ENCODE data around the gene IGF1. TPM values are rescaled to one million over a fixed set of nuclear protein-coding genes. Genes with fewer than 3 reads are reported as not detected.
"Not testable (repeated sequence)": the region's sequence is repeated elsewhere in the genome, so short reads cannot be mapped to it uniquely, and the experiment has no call there.

Gene IGF1
- total RNA-seq, 5 donors from 2014 or later (not counting 1 experiment from before 2014, with no cell fraction given) = 0.26 to 0.32 TPM; not detected in 3

GRCh38 chr12:102461501-102461900 lies 18.9 kb downstream of the IGF1 start:
- Histone ChIP-seq H3K27ac (ENCODE audit: low read length) (no peak overlapping the region), H3K4me3 (ENCODE audit: control insufficient read depth in 1 of 2, extremely low read depth in 1 of 2, low read length in 1 of 2) (no peak overlapping the region), H3K4me1 (ENCODE audit: control insufficient read depth in 1 of 2, extremely low read depth in 1 of 2, insufficient read depth in 2 of 2, low read length in 2 of 2) (no peaks in the 10 kb centered on the region), H3K9me3 (no peaks in the 10 kb centered on the region), H3K36me3 (ENCODE audit: control insufficient read depth in 2 of 2, extremely low read depth in 1 of 2, insufficient read depth in 1 of 2, low read length in 1 of 2) (no peaks in the 10 kb centered on the region), H3K27me3 (replicated peaks in 1 of 2; ENCODE audit: control insufficient read depth in 2 of 2, extremely low read depth in 1 of 2, insufficient read depth in 2 of 2, low read length in 1 of 2) (no peaks in the 10 kb centered on the region)
- DNase-seq (no peak), ATAC-seq (replicated peaks in 1 of 4) (no peak)
- H3K4me1 Mint-ChIP-seq = no peaks in the 10 kb centered on the region
- H3K4me3 Mint-ChIP-seq = no peak overlapping the region
- no peak overlapping the region for H3K27ac Mint-ChIP-seq
- no CpG with 5 or more reads among the region's 1 CpG for WGBS (ENCODE audit: insufficient coverage)
- POLR2A ChIA-PET = no interaction called here
- CTCF ChIA-PET = no interaction called here
- H3K9me3 Mint-ChIP-seq = no peaks in the 10 kb centered on the region
- peaks cover 2 to 18% of the 10 kb centered on the region in 2 donors for H3K27me3 Mint-ChIP-seq
- no peaks in the 10 kb centered on the region for H3K36me3 Mint-ChIP-seq

- ChIA-PET POLR2A (no interaction called here), CTCF (no interaction called here)
- peaks cover 3 to 23% of the 10 kb centered on the region in 2 donors for H3K27me3 Mint-ChIP-seq
- no peaks in the 10 kb centered on the region for H3K9me3 ChIP-seq
- no peaks in the 10 kb centered on the region for H3K4me1 ChIP-seq (ENCODE audit: control insufficient read depth in 1 of 2, extremely low read depth in 1 of 2, insufficient read depth in 2 of 2, low read length in 2 of 2)
- no peaks in the 10 kb centered on the region for H3K4me1 Mint-ChIP-seq
- H3K36me3 Mint-ChIP-seq = no peaks in the 10 kb centered on the region
- H3K27ac Mint-ChIP-seq = no peak overlapping the region
- WGBS (ENCODE audit: insufficient coverage) = 85% methylated on average over 4 of the region's 5 CpGs
- H3K9me3 Mint-ChIP-seq = no peaks in the 10 kb centered on the region
- H3K27me3 ChIP-seq (replicated peaks in 1 of 2; ENCODE audit: control insufficient read depth in 2 of 2, extremely low read depth in 1 of 2, insufficient read depth in 2 of 2, low read length in 1 of 2) = no peaks in the 10 kb centered on the region
- H3K36me3 ChIP-seq (ENCODE audit: control insufficient read depth in 2 of 2, extremely low read depth in 1 of 2, insufficient read depth in 1 of 2, low read length in 1 of 2) = no peaks in the 10 kb centered on the region
- H3K27ac ChIP-seq (ENCODE audit: low read length) = no peak overlapping the region
- no peak overlapping the region for H3K4me3 Mint-ChIP-seq
- no peak overlapping the region for H3K4me3 ChIP-seq (ENCODE audit: control insufficient read depth in 1 of 2, extremely low read depth in 1 of 2, low read length in 1 of 2)
- ATAC-seq (replicated peaks in 1 of 4) = no peak
- DNase-seq = no peak
Measured at GRCh38 chr12:102459314-102459713, 21.0 kb downstream of the IGF1 start.

GRCh38 chr12:102454808-102455760 lies 25.3 kb downstream of the IGF1 start:
- no peak for ATAC-seq (replicated peaks in 1 of 4)

GRCh38 chr12:102454330-102454729 lies 26.0 kb downstream of the IGF1 start:
- H3K36me3 ChIP-seq (ENCODE audit: control insufficient read depth in 2 of 2, extremely low read depth in 1 of 2, insufficient read depth in 1 of 2, low read length in 1 of 2) = no peaks in the 10 kb centered on the region
- no peaks in the 10 kb centered on the region for H3K36me3 Mint-ChIP-seq
- DNase-seq = no peak
- peaks cover 3 to 18% of the 10 kb centered on the region in 2 donors for H3K27me3 Mint-ChIP-seq
- H3K4me3 Mint-ChIP-seq = no peak overlapping the region
- POLR2A ChIA-PET = no interaction called here
- no peak overlapping the region for H3K27ac Mint-ChIP-seq
- H3K27me3 ChIP-seq (replicated peaks in 1 of 2; ENCODE audit: control insufficient read depth in 2 of 2, extremely low read depth in 1 of 2, insufficient read depth in 2 of 2, low read length in 1 of 2) = no peaks in the 10 kb centered on the region
- no peaks in the 10 kb centered on the region for H3K9me3 Mint-ChIP-seq
- CTCF ChIA-PET = no interaction called here
- H3K27ac ChIP-seq (ENCODE audit: low read length) = no peak overlapping the region
- no peak overlapping the region for H3K4me3 ChIP-seq (ENCODE audit: control insufficient read depth in 1 of 2, extremely low read depth in 1 of 2, low read length in 1 of 2)
- no peaks in the 10 kb centered on the region for H3K4me1 Mint-ChIP-seq
- 60% methylated on average over 1 of the region's 2 CpGs for WGBS (ENCODE audit: insufficient coverage)
- no peak for ATAC-seq (replicated peaks in 1 of 4)
- no peaks in the 10 kb centered on the region for H3K4me1 ChIP-seq (ENCODE audit: control insufficient read depth in 1 of 2, extremely low read depth in 1 of 2, insufficient read depth in 2 of 2, low read length in 2 of 2)
- no peaks in the 10 kb centered on the region for H3K9me3 ChIP-seq

More at GRCh38 chr12:102454808-102455760, 25.3 kb downstream of the IGF1 start:
- 92% methylated on average over 2 of the region's 4 CpGs for WGBS (ENCODE audit: insufficient coverage)
- H3K27ac ChIP-seq (ENCODE audit: low read length) = no peak overlapping the region
- Mint-ChIP-seq H3K4me3 (no peak overlapping the region), H3K36me3 (no peaks in the 10 kb centered on the region), H3K27ac (no peak overlapping the region), H3K27me3 (peaks cover 3 to 23% of the 10 kb centered on the region in 2 donors), H3K9me3 (no peaks in the 10 kb centered on the region), H3K4me1 (no peaks in the 10 kb centered on the region)
- no peaks in the 10 kb centered on the region for H3K4me1 ChIP-seq (ENCODE audit: control insufficient read depth in 1 of 2, extremely low read depth in 1 of 2, insufficient read depth in 2 of 2, low read length in 2 of 2)
- ChIA-PET CTCF (no interaction called here), POLR2A (no interaction called here)
- no peaks in the 10 kb centered on the region for H3K27me3 ChIP-seq (replicated peaks in 1 of 2; ENCODE audit: control insufficient read depth in 2 of 2, extremely low read depth in 1 of 2, insufficient read depth in 2 of 2, low read length in 1 of 2)
- no peak for DNase-seq
- no peak overlapping the region for H3K4me3 ChIP-seq (ENCODE audit: control insufficient read depth in 1 of 2, extremely low read depth in 1 of 2, low read length in 1 of 2)
- H3K9me3 ChIP-seq = no peaks in the 10 kb centered on the region
- no peaks in the 10 kb centered on the region for H3K36me3 ChIP-seq (ENCODE audit: control insufficient read depth in 2 of 2, extremely low read depth in 1 of 2, insufficient read depth in 1 of 2, low read length in 1 of 2)

- 78% methylated on average over 2 of the region's 2 CpGs for WGBS (ENCODE audit: insufficient coverage)
- no peak overlapping the region for H3K4me3 ChIP-seq (ENCODE audit: control insufficient read depth in 1 of 2, extremely low read depth in 1 of 2, low read length in 1 of 2)
- POLR2A ChIA-PET = no interaction called here
- H3K27me3 Mint-ChIP-seq = peaks cover 1 to 9% of the 10 kb centered on the region in 2 donors
- no peak for ATAC-seq (replicated peaks in 1 of 4)
- CTCF ChIA-PET = no interaction called here
- H3K27ac ChIP-seq (ENCODE audit: low read length) = no peak overlapping the region
- no peak for DNase-seq
- no peaks in the 10 kb centered on the region for H3K9me3 ChIP-seq
- H3K36me3 ChIP-seq (ENCODE audit: control insufficient read depth in 2 of 2, extremely low read depth in 1 of 2, insufficient read depth in 1 of 2, low read length in 1 of 2) = no peaks in the 10 kb centered on the region
- no peak overlapping the region for H3K27ac Mint-ChIP-seq
- H3K4me1 ChIP-seq (ENCODE audit: control insufficient read depth in 1 of 2, extremely low read depth in 1 of 2, insufficient read depth in 2 of 2, low read length in 2 of 2) = no peaks in the 10 kb centered on the region
- H3K4me1 Mint-ChIP-seq = no peaks in the 10 kb centered on the region
- no peak overlapping the region for H3K4me3 Mint-ChIP-seq
- no peaks in the 10 kb centered on the region for H3K27me3 ChIP-seq (replicated peaks in 1 of 2; ENCODE audit: control insufficient read depth in 2 of 2, extremely low read depth in 1 of 2, insufficient read depth in 2 of 2, low read length in 1 of 2)
- H3K9me3 Mint-ChIP-seq = peaks cover 0 to 2% (median 2%) of the 10 kb centered on the region in 3 donors
- no peaks in the 10 kb centered on the region for H3K36me3 Mint-ChIP-seq
Measured at GRCh38 chr12:102452605-102453004, 27.8 kb downstream of the IGF1 start.

- H3K27ac Mint-ChIP-seq; H3K4me3 ChIP-seq (ENCODE audit: control insufficient read depth in 1 of 2, extremely low read depth in 1 of 2, low read length in 1 of 2); H3K27me3 ChIP-seq (replicated peaks in 1 of 2; ENCODE audit: control insufficient read depth in 2 of 2, extremely low read depth in 1 of 2, insufficient read depth in 2 of 2, low read length in 1 of 2); H3K9me3 Mint-ChIP-seq; H3K9me3 ChIP-seq; H3K4me1 Mint-ChIP-seq; H3K36me3 Mint-ChIP-seq; ATAC-seq (replicated peaks in 1 of 4); H3K27ac ChIP-seq (ENCODE audit: low read length); H3K4me3 Mint-ChIP-seq; DNase-seq; H3K4me1 ChIP-seq (ENCODE audit: control insufficient read depth in 1 of 2, extremely low read depth in 1 of 2, insufficient read depth in 2 of 2, low read length in 2 of 2); POLR2A ChIA-PET; CTCF ChIA-PET; H3K36me3 ChIP-seq (ENCODE audit: control insufficient read depth in 2 of 2, extremely low read depth in 1 of 2, insufficient read depth in 1 of 2, low read length in 1 of 2): not testable (repeated sequence)
- 78% methylated on average over 1 of the region's 3 CpGs for WGBS (ENCODE audit: insufficient coverage)
- peaks cover 1 to 13% of the 10 kb centered on the region in 2 donors for H3K27me3 Mint-ChIP-seq
Measured at GRCh38 chr12:102449018-102449417, 31.3 kb downstream of the IGF1 start.
